ENCODE results near the gene ACR.
"Not testable (repeated sequence)": the region's sequence is repeated elsewhere in the genome, so short reads cannot be mapped to it uniquely, and the experiment has no call there.

The ACR gene

DNA sequence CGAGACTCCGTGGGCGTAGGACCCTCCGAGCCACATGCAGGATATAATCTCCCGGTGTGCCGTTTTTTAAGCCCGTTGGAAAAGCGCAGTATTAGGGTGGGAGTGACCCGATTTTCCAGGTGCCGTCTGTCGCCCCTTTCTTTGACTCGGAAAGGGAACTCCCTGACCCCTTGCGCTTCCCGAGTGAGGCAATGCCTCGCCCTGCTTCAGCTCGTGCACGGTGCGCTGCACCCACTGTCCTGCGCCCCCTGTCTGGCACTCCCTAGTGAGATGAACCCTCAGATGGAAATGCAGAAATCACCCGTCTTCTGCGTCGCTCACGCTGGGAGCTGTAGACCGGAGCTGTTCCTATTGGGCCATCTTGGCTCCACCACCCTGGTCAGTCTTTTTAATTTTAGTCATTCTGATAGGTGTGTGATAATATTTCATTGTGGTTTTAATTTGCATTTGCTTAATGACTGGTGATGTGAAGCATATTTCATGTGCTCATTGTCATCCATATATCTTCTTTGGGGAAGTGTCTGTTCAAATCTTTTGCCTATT lies 19.0 kb downstream of the ACR start:
- Mint-ChIP-seq H3K4me3 (peak overlapping the region; percentile 91), H3K27ac (ENCODE audit: low read depth) (peak overlapping the region; percentile 85)
- ATAC-seq (replicated peaks; ENCODE audit: extremely low read depth, poor library complexity, severe bottlenecking) (peak; percentile 43), DNase-seq (ENCODE audit: low spot score in 2 of 2) (peak; percentile 42 to 55)
- H3K27me3 Mint-ChIP-seq; H3K36me3 Mint-ChIP-seq (ENCODE audit: insufficient read depth); H3K4me1 Mint-ChIP-seq; H3K9me3 Mint-ChIP-seq: not testable (repeated sequence)

DNA sequence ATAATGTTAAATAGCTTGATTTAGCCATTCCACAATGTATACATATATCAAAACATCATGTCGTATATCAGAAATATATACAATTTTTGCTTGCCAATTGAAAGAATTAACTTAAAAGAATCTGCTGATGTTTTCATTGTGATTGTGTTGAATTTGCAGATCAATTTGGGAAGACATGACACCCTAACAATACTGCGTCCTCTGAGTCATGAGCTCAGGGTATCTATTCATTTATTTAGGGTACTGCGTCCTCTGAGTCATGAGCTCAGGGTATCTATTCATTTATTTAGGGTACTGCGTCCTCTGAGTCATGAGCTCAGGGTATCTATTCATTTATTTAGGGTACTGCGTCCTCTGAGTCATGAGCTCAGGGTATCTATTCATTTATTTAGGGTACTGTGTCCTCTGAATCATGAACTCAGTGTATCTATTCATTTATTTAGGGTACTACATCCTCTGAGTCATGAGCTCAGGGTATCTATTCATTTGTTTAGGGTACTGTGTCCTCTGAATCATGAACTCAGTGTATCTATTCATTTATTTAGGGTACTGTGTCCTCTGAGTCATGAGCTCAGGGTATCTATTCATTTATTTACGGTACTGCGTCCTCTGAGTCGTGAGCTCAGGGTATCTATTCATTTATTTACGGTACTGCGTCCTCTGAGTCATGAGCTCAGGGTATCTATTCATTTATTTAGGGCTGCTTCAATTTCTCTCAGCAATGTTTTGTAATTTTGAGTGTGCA lies 21.8 kb downstream of the ACR start:
- ATAC-seq (replicated peaks; ENCODE audit: extremely low read depth, poor library complexity, severe bottlenecking); H3K4me1 Mint-ChIP-seq; H3K4me3 Mint-ChIP-seq; H3K9me3 Mint-ChIP-seq; H3K36me3 Mint-ChIP-seq (ENCODE audit: insufficient read depth); DNase-seq (ENCODE audit: low spot score in 2 of 2); H3K27me3 Mint-ChIP-seq; H3K27ac Mint-ChIP-seq (ENCODE audit: low read depth): not testable (repeated sequence)

DNA sequence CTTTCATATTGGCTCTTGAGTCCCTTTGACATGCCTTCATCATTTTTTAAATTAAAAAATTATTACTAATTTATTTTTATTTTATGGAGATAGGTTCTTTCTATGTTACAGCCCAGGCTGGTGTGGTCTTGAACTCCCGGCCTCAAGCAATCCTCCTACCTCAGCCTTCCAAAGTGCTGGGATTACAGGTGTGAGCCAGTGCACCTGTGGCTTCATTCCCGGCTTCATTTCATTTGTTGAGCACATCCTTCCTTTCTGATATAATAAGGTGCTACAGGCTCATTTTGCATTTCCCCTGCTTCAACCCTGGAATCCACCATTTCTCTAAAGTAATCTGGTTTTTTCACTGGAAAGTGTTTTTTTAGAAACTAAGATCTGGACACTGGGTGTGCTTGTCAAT lies 23.8 kb downstream of the ACR start:
- H3K36me3 Mint-ChIP-seq (ENCODE audit: insufficient read depth); H3K27me3 Mint-ChIP-seq; H3K4me3 Mint-ChIP-seq; ATAC-seq (replicated peaks; ENCODE audit: extremely low read depth, poor library complexity, severe bottlenecking); DNase-seq (ENCODE audit: low spot score in 2 of 2); H3K27ac Mint-ChIP-seq (ENCODE audit: low read depth); H3K4me1 Mint-ChIP-seq; H3K9me3 Mint-ChIP-seq: not testable (repeated sequence)

DNA sequence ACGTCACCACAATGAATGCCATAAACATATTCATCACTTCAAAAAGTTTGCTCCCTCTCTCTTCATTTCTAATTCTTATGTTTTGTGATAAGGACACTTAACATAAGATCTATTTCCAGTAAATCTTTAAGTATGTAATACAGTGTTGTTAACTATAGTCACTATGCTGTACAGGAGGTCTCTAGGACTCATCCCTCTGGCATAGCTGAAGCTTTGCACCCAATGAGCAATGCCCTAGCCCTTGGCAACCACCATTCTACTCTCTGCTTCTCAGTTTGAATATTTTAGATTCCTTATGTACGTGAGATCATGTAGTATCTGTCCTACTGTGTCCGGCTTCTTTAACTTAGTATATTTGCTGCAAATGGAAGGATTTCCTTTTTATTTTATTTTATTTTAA lies 26.3 kb downstream of the ACR start:
- DNase-seq (ENCODE audit: low spot score in 2 of 2); H3K9me3 Mint-ChIP-seq; H3K27me3 Mint-ChIP-seq; ATAC-seq (replicated peaks; ENCODE audit: extremely low read depth, poor library complexity, severe bottlenecking); H3K4me3 Mint-ChIP-seq; H3K36me3 Mint-ChIP-seq (ENCODE audit: insufficient read depth); H3K4me1 Mint-ChIP-seq; H3K27ac Mint-ChIP-seq (ENCODE audit: low read depth): not testable (repeated sequence)

DNA sequence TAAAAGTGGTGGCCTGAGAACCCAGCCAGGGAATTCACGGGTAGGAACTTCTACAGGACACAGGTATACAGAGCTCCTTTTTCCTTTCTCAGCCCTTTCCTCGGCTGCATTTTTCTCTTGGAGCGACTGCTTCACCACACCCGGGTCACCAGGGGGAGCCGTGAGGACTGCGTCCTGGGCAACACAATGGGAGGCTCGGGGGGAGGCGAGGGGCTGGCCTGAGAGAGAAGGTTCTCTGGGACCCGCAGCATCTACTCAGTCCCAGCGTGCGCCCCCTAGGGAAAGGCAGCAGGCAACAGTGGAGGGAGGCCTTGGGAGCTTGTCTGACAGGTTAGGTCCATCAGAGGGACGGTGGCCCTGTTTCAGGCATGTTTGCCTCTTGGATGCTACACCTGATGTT lies 37.1 kb downstream of the ACR start:
- H3K4me3 Mint-ChIP-seq; DNase-seq (ENCODE audit: low spot score in 2 of 2); H3K4me1 Mint-ChIP-seq: not testable (repeated sequence)

DNA sequence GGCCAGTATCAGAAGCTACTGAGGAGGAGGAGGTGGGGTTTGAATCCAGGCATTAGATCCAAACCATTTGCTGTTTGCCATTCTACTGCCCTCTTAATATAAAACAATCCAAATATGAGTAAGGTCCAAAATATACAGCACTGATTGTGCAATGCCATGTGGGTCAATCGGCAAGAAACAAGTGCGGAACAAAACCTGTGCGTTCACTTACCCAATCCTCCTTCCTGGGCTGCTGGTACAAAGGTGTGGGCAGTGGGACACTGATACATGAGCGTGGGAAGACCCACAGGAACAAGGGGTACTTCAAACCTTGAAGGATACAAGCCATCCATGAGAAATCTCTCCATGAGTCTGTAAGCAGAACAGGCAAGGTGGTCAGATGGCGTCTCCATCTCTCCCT lies 39.6 kb downstream of the ACR start:
- H3K27ac Mint-ChIP-seq (ENCODE audit: low read depth); H3K4me1 Mint-ChIP-seq; H3K9me3 Mint-ChIP-seq; DNase-seq (ENCODE audit: low spot score in 2 of 2); H3K36me3 Mint-ChIP-seq (ENCODE audit: insufficient read depth); H3K27me3 Mint-ChIP-seq; H3K4me3 Mint-ChIP-seq; ATAC-seq (replicated peaks; ENCODE audit: extremely low read depth, poor library complexity, severe bottlenecking): not testable (repeated sequence)

More for the DNA sequence above, 37.1 kb downstream of the ACR start:
- H3K36me3 Mint-ChIP-seq (ENCODE audit: insufficient read depth); H3K27ac Mint-ChIP-seq (ENCODE audit: low read depth); ATAC-seq (replicated peaks; ENCODE audit: extremely low read depth, poor library complexity, severe bottlenecking); H3K9me3 Mint-ChIP-seq; H3K27me3 Mint-ChIP-seq: not testable (repeated sequence)

- H3K9me3 Mint-ChIP-seq, result not testable (repeated sequence)
Observed at GRCh38 chr22:50780244-50780643, 42.2 kb downstream of the ACR start.

GRCh38 chr22:50782253-50782652 lies 44.2 kb downstream of the ACR start:
- H3K36me3 Mint-ChIP-seq (ENCODE audit: insufficient read depth); H3K27me3 Mint-ChIP-seq; ATAC-seq (replicated peaks; ENCODE audit: extremely low read depth, poor library complexity, severe bottlenecking); H3K9me3 Mint-ChIP-seq; H3K27ac Mint-ChIP-seq (ENCODE audit: low read depth); DNase-seq (ENCODE audit: low spot score in 2 of 2): not testable (repeated sequence)
- peak overlapping the region; percentile 77 for H3K4me3 Mint-ChIP-seq
- H3K4me1 Mint-ChIP-seq, result peaks cover 11% of the 10 kb centered on the region

More at GRCh38 chr22:50780244-50780643, 42.2 kb downstream of the ACR start:
- not testable (repeated sequence) for H3K36me3 Mint-ChIP-seq (ENCODE audit: insufficient read depth); H3K27me3 Mint-ChIP-seq; H3K4me3 Mint-ChIP-seq; DNase-seq (ENCODE audit: low spot score in 2 of 2); H3K27ac Mint-ChIP-seq (ENCODE audit: low read depth); ATAC-seq (replicated peaks; ENCODE audit: extremely low read depth, poor library complexity, severe bottlenecking)
- H3K4me1 Mint-ChIP-seq, result peaks cover 11% of the 10 kb centered on the region

- H3K36me3 Mint-ChIP-seq (ENCODE audit: insufficient read depth); H3K27ac Mint-ChIP-seq (ENCODE audit: low read depth); H3K9me3 Mint-ChIP-seq; H3K27me3 Mint-ChIP-seq: not testable (repeated sequence)
- ATAC-seq (replicated peaks; ENCODE audit: extremely low read depth, poor library complexity, severe bottlenecking) (peak; percentile 89), DNase-seq (ENCODE audit: low spot score in 2 of 2) (peak; percentile 87 to 89)
- Mint-ChIP-seq H3K4me3 (peak within 1 kb of the TSS; percentile 77), H3K4me1 (peaks cover 11% of the 10 kb centered on the region)
Observed at GRCh38 chr22:50783033-50783879, 45.3 kb downstream of the ACR start, which contains the start of gene RABL2B. RABL2B (minus strand) TSS chr22:50783636; CDS start chr22:50782294, 1,342 bp downstream.

DNA sequence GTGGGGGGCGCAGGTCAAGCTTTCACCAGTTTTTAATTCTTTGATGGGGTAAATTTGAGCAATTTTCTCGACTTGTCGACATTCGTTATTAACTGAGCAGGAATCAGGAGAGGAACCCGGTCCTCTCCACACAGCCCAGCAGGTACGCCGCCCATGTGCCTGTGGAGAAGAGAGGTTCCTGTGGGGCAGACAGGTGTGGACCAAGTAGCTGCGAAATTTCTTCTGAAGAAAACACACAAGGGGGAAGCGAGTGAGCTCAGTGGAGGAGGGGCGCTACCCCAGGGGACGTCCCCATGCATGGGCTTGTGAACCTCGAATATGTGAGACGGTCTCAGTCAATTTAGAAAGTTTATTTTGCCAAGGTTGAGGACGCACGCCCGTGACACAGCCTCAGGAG lies 45.9 kb downstream of the ACR start:
- peak overlapping the region; percentile 77 for H3K4me3 Mint-ChIP-seq
- DNase-seq (ENCODE audit: low spot score in 2 of 2); H3K36me3 Mint-ChIP-seq (ENCODE audit: insufficient read depth); H3K27me3 Mint-ChIP-seq; H3K9me3 Mint-ChIP-seq; H3K27ac Mint-ChIP-seq (ENCODE audit: low read depth): not testable (repeated sequence)
- ATAC-seq (replicated peaks; ENCODE audit: extremely low read depth, poor library complexity, severe bottlenecking), result peak; percentile 37
- peaks cover 11% of the 10 kb centered on the region for H3K4me1 Mint-ChIP-seq

DNA sequence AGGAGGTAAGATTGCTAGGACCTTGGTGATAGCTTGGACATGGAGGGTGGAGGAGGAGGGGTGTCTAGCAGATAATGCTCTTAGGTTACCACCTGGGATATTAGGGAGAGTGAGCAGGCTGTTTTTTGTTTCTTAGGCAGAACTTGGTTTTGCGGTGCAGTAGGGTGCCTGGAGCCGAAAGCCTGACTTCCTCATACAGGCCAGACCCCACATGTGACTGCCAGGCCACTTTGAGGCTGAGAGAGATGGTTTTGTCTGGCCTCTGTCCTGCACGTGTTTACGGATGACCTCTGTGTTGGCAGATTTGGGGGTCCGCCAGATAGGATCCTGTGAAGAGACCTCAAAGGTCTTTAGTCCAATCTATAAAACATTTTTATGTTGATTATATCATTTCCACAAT lies 47.3 kb downstream of the ACR start:
- H3K9me3 Mint-ChIP-seq; ATAC-seq (replicated peaks; ENCODE audit: extremely low read depth, poor library complexity, severe bottlenecking); H3K27ac Mint-ChIP-seq (ENCODE audit: low read depth); H3K27me3 Mint-ChIP-seq; H3K4me3 Mint-ChIP-seq; H3K36me3 Mint-ChIP-seq (ENCODE audit: insufficient read depth); DNase-seq (ENCODE audit: low spot score in 2 of 2): not testable (repeated sequence)
- peaks cover 11% of the 10 kb centered on the region for H3K4me1 Mint-ChIP-seq

- H3K27me3 Mint-ChIP-seq; H3K27ac Mint-ChIP-seq (ENCODE audit: low read depth); H3K4me1 Mint-ChIP-seq; H3K36me3 Mint-ChIP-seq (ENCODE audit: insufficient read depth); H3K9me3 Mint-ChIP-seq; H3K4me3 Mint-ChIP-seq; DNase-seq (ENCODE audit: low spot score in 2 of 2); ATAC-seq (replicated peaks; ENCODE audit: extremely low read depth, poor library complexity, severe bottlenecking): not testable (repeated sequence)
Observed at GRCh38 chr22:50786936-50787335, 48.9 kb downstream of the ACR start.

Measured in central memory CD8-positive, alpha-beta T cell (primary cell).